ENCODE data around the gene AOPEP.

GRCh38 chr9:94788570-94789105, 62.1 kb downstream of the AOPEP start:
- no peak for TF ChIP-seq CTCF (IDR thresholded peaks at IDR 0.05)
- TF ChIP-seq POLR2AphosphoS5 (IDR thresholded peaks at IDR 0.05) = no peak

Data from esophagus muscularis mucosa (tissue), 3 donors.